GM23338 (cell line): ENCODE results near the gene YLPM1.

Experiments used
- CREB1 ChIP-seq: fragments of 250-450 bp; sonication (Bioruptor Pico); IDR thresholded peaks from 2 replicates; pipeline ENCODE4 v1.5.0; 2020; ENCODE audit warnings: low read depth, mild to moderate bottlenecking, moderate library complexity
- CTCF ChIP-seq, 2 experiments: fragments of 200-600 bp in 1 of 2; sonication (generic) in 1 of 2; conservative IDR thresholded peaks; 2 replicates each; pipeline versions ENCODE4 v1.5.1 to v1.6.1; 2016 to 2017; ENCODE audit warnings: antibody characterized with exemption in 2 of 2, low read depth in 2 of 2, mild to moderate bottlenecking in 2 of 2, moderate library complexity in 1 of 2
- EZH2 ChIP-seq: fragments of 200-600 bp; sonication (generic); IDR thresholded peaks from one replicate; pipeline ENCODE4 v1.8.0; 2017; ENCODE audit warnings: antibody characterized with exemption, mild to moderate bottlenecking, low read depth; ENCODE audit not compliant: unreplicated experiment
- EZH2phosphoT487 ChIP-seq: fragments of 200-600 bp; sonication (generic); IDR thresholded peaks from one replicate; pipeline ENCODE4 v1.8.1; 2018; ENCODE audit warnings: antibody characterized with exemption; ENCODE audit not compliant: unreplicated experiment
- JUNB ChIP-seq: IDR thresholded peaks from one replicate; pipeline ENCODE4 v1.6.1; 2016; ENCODE audit warnings: antibody characterized with exemption; ENCODE audit not compliant: unreplicated experiment
- POLR2AphosphoS5 ChIP-seq: IDR thresholded peaks from 2 replicates; pipeline ENCODE4 v1.6.1; 2016; ENCODE audit warnings: antibody characterized with exemption, low read depth
- STAT1 ChIP-seq: IDR thresholded peaks from one replicate; pipeline ENCODE4 v1.6.1; 2016; ENCODE audit warnings: antibody characterized with exemption; ENCODE audit not compliant: unreplicated experiment
- ZNF114 ChIP-seq: fragments of 250-450 bp; sonication (Bioruptor Pico); IDR thresholded peaks from 2 replicates; pipeline ENCODE4 v1.5.0; 2020; ENCODE audit warnings: mild to moderate bottlenecking, moderate library complexity
- TF ChIP-seq, protein P1 (sequence below): IDR thresholded peaks from one replicate; pipeline ENCODE4 v1.6.1; 2018; ENCODE audit warnings: antibody characterized with exemption; ENCODE audit not compliant: unreplicated experiment

DNA sequence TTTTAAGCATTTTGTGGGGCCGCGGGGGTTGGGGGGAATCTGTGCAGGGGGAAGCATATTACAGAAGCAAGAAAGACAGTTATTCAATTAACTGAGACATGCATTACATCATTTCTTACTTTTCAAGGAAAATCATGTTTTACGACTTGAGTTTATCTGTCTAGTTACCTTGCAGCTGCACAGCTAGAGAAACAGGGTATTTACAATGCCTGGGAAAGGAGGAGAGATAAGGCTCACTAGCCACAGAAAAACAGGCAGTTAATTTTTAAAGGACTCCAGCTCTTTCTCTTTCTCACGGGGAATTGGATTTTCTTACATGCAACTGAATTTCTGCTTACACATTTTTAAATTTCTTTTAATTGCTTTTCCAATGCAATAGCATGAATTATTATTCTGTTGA lies 28.0 kb upstream of the YLPM1 start:
- TF ChIP-seq POLR2AphosphoS5 (no peak), CREB1 (CRISPR knock-in tag) (no peak), CTCF (conservative IDR thresholded peaks at IDR 0.05; ENCODE audit: low read depth in 2 of 2) (no peak), EZH2phosphoT487 (no peak), EZH2 (no peak), JUNB (no peak), STAT1 (no peak), ZNF114 (CRISPR knock-in tag) (no peak)
- TF ChIP-seq, protein P1, sequence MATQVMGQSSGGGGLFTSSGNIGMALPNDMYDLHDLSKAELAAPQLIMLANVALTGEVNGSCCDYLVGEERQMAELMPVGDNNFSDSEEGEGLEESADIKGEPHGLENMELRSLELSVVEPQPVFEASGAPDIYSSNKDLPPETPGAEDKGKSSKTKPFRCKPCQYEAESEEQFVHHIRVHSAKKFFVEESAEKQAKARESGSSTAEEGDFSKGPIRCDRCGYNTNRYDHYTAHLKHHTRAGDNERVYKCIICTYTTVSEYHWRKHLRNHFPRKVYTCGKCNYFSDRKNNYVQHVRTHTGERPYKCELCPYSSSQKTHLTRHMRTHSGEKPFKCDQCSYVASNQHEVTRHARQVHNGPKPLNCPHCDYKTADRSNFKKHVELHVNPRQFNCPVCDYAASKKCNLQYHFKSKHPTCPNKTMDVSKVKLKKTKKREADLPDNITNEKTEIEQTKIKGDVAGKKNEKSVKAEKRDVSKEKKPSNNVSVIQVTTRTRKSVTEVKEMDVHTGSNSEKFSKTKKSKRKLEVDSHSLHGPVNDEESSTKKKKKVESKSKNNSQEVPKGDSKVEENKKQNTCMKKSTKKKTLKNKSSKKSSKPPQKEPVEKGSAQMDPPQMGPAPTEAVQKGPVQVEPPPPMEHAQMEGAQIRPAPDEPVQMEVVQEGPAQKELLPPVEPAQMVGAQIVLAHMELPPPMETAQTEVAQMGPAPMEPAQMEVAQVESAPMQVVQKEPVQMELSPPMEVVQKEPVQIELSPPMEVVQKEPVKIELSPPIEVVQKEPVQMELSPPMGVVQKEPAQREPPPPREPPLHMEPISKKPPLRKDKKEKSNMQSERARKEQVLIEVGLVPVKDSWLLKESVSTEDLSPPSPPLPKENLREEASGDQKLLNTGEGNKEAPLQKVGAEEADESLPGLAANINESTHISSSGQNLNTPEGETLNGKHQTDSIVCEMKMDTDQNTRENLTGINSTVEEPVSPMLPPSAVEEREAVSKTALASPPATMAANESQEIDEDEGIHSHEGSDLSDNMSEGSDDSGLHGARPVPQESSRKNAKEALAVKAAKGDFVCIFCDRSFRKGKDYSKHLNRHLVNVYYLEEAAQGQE: no peak
